Upper lobe of left lung (tissue), 4 donors: ENCODE results near the gene MYH9.

Experiments
- EP300 ChIP-seq, 4 donors: sonication (generic); formaldehyde crosslinking; IDR thresholded peaks; one replicate each; pipeline ENCODE4 v1.5.1; 2017; ENCODE audit warnings: antibody characterized with exemption in 4 of 4, control low read depth in 2 of 4
- POLR2A ChIP-seq, 4 donors: fragments of 450-650 bp; IDR thresholded peaks; one replicate each; pipeline ENCODE4 v1.5.1; 2016 to 2017; ENCODE audit warnings: antibody characterized with exemption in 4 of 4, mild to moderate bottlenecking in 2 of 4
- POLR2AphosphoS5 ChIP-seq, 2 donors: sonication (generic); formaldehyde crosslinking; IDR thresholded peaks; one replicate each; pipeline ENCODE4 v1.5.1; 2017; ENCODE audit warnings: antibody characterized with exemption in 2 of 2
- TF ChIP-seq, protein P1 (sequence below), 6 experiments: fragments of 450-650 bp in 4 of 6; fragments of 200-600 bp in 2 of 6; sonication (generic) in 2 of 6; IDR thresholded peaks; one replicate each; pipeline ENCODE4 v1.5.1; 2016 to 2019; ENCODE audit warnings: antibody characterized with exemption in 6 of 6

DNA sequence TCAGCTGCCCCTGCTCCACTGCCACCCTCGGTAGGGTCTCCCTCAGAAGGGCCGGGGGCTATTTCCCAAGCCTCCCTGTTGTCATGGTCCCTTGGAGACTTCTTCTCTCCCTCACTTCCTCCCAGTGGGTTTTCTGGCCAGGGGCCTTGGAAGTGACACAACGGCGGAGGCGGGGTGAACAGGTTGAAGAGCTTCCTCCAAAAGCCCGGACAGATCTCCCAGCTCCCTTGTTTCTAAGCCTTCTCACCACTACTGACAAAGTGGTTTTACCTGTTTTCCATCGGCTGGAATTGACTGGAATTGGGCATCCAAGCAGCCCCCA is 14.5 kb downstream of the MYH9 start:
- TF ChIP-seq, protein P1, sequence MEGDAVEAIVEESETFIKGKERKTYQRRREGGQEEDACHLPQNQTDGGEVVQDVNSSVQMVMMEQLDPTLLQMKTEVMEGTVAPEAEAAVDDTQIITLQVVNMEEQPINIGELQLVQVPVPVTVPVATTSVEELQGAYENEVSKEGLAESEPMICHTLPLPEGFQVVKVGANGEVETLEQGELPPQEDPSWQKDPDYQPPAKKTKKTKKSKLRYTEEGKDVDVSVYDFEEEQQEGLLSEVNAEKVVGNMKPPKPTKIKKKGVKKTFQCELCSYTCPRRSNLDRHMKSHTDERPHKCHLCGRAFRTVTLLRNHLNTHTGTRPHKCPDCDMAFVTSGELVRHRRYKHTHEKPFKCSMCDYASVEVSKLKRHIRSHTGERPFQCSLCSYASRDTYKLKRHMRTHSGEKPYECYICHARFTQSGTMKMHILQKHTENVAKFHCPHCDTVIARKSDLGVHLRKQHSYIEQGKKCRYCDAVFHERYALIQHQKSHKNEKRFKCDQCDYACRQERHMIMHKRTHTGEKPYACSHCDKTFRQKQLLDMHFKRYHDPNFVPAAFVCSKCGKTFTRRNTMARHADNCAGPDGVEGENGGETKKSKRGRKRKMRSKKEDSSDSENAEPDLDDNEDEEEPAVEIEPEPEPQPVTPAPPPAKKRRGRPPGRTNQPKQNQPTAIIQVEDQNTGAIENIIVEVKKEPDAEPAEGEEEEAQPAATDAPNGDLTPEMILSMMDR (IDR thresholded peaks at IDR 0.05) = no peak
- peak in 1 of 2 donors; percentile 21 for TF ChIP-seq POLR2AphosphoS5 (IDR thresholded peaks at IDR 0.05)
- no peak for TF ChIP-seq EP300 (IDR thresholded peaks at IDR 0.05)
- peak in 1 of 4 donors; percentile 15 for TF ChIP-seq POLR2A (IDR thresholded peaks at IDR 0.05)
